Stimulated activated naive CD4-positive, alpha-beta T cell treated with Interleukin-2 at 50 U/mL for 16 hours (primary cell): Measurements from ENCODE around the gene LYL1.
"Not testable (repeated sequence)": the region's sequence is repeated elsewhere in the genome, so short reads cannot be mapped to it uniquely, and the experiment has no call there.

ENCODE experiments used
- DNase-seq: peaks from one replicate; lab custom pipeline; 2025; lab: John Stamatoyannopoulos, UW

The LYL1 gene

GRCh38 chr19:13102666-13103580 is at the start of gene LYL1:
LYL1 (minus strand) TSS chr19:13102858; CDS start chr19:13101171, 1,687 bp downstream.
- DNase-seq: no peak

GRCh38 chr19:13151605-13152355 is 49.1 kb upstream of the LYL1 start:
- DNase-seq: peak; percentile 94

- peak; percentile 28 for DNase-seq
Observed at GRCh38 chr19:13150931-13151604, 48.4 kb upstream of the LYL1 start.

GRCh38 chr19:13150187-13150930 is 47.7 kb upstream of the LYL1 start, which contains the start of the genes IER2 and STX10:
IER2 (plus strand) TSS chr19:13150411; CDS start chr19:13153187, 2,776 bp downstream.
STX10 (minus strand) TSS chr19:13150375; CDS start chr19:13150173, 202 bp downstream.
- peak; percentile 94 for DNase-seq

- DNase-seq: peak; percentile 38
Observed at GRCh38 chr19:13149628-13150186, 47.0 kb upstream of the LYL1 start.

- DNase-seq: not testable (repeated sequence)
Observed at GRCh38 chr19:13149173-13149627, 46.5 kb upstream of the LYL1 start.

GRCh38 chr19:13146763-13147563 is 44.3 kb upstream of the LYL1 start:
- no peak for DNase-seq

- DNase-seq: no peak
Observed at GRCh38 chr19:13139633-13140311, 37.1 kb upstream of the LYL1 start.

GRCh38 chr19:13138916-13139198 is 36.2 kb upstream of the LYL1 start:
- no peak for DNase-seq

GRCh38 chr19:13138171-13138915 is 35.7 kb upstream of the LYL1 start:
- no peak for DNase-seq

- no peak for DNase-seq
Observed at GRCh38 chr19:13137290-13137794, 34.7 kb upstream of the LYL1 start.

GRCh38 chr19:13135068-13136062 is 32.7 kb upstream of the LYL1 start:
- no peak for DNase-seq

- DNase-seq: no peak
Observed at GRCh38 chr19:13134626-13135025, 32.0 kb upstream of the LYL1 start.

- DNase-seq: no peak
Observed at GRCh38 chr19:13133241-13133870, 30.7 kb upstream of the LYL1 start.

GRCh38 chr19:13132471-13133180 is 30.0 kb upstream of the LYL1 start:
- DNase-seq: peak; percentile 71

- no peak for DNase-seq
Observed at GRCh38 chr19:13130886-13131490, 28.3 kb upstream of the LYL1 start.
